Trophoblast cell (in vitro differentiated cells and primary cell): ENCODE measurements around the gene COL4A6.
A peak's percentile ranks its signal among the peaks of the same experiment; 100 is the strongest.

ENCODE experiments used
- DNase-seq, 2 donors: peaks; one replicate each; pipeline ENCODE4 v3.0.0-alpha.2; 2016
- H2AFZ ChIP-seq: 2 replicates; pipeline ENCODE4 v1.6.1; 2013; ENCODE audit warnings: low read length, moderate library complexity, mild to moderate bottlenecking; ENCODE audit not compliant: insufficient read depth, poor library complexity
- H2AK5ac ChIP-seq: 2 replicates; pipeline ENCODE4 v1.6.1; 2013; ENCODE audit warnings: mild to moderate bottlenecking, low read length
- H2BK120ac ChIP-seq: 2 replicates; pipeline ENCODE4 v1.6.1; 2013; ENCODE audit warnings: low read length, mild to moderate bottlenecking, moderate library complexity; ENCODE audit not compliant: insufficient read depth, poor library complexity
- H2BK12ac ChIP-seq: 2 replicates; pipeline ENCODE4 v1.6.1; 2013; ENCODE audit warnings: mild to moderate bottlenecking, low read length, moderate library complexity
- H2BK5ac ChIP-seq: 2 replicates; pipeline ENCODE4 v1.6.1; 2013; ENCODE audit warnings: low read length, low read depth, moderate library complexity, mild to moderate bottlenecking; ENCODE audit not compliant: poor library complexity
- H3K14ac ChIP-seq: 2 replicates; pipeline ENCODE4 v1.6.1; 2013; ENCODE audit warnings: mild to moderate bottlenecking, low read length
- H3K18ac ChIP-seq: 2 replicates; pipeline ENCODE4 v1.6.1; 2013; ENCODE audit warnings: mild to moderate bottlenecking, low read length
- H3K23ac ChIP-seq: 2 replicates; pipeline ENCODE4 v1.6.1; 2013; ENCODE audit warnings: low read length
- H3K27ac ChIP-seq: 2 replicates; pipeline ENCODE4 v1.5.1; 2013; ENCODE audit warnings: low read depth, mild to moderate bottlenecking, inconsistent platforms, low read length, moderate library complexity
- H3K27me3 ChIP-seq: 2 replicates; pipeline ENCODE4 v1.6.1; 2013; ENCODE audit warnings: inconsistent platforms, mild to moderate bottlenecking, low read length, moderate library complexity; ENCODE audit not compliant: insufficient read depth
- H3K36me3 ChIP-seq, 2 experiments: 1 replicate in 1 of 2; 2 replicates in 1 of 2; pipeline ENCODE4 v1.6.1; 2013; ENCODE audit warnings: low read length in 2 of 2, mild to moderate bottlenecking in 2 of 2, moderate library complexity in 1 of 2; ENCODE audit not compliant: insufficient read depth in 2 of 2, control insufficient read depth in 1 of 2
- H3K4ac ChIP-seq: 2 replicates; pipeline ENCODE4 v1.6.1; 2013; ENCODE audit warnings: low read depth, mild to moderate bottlenecking, low read length, moderate library complexity
- H3K4me1 ChIP-seq, 2 experiments: 1 replicate in 1 of 2; 2 replicates in 1 of 2; pipeline ENCODE4 v1.6.1; 2013; ENCODE audit warnings: low read length in 2 of 2, mild to moderate bottlenecking in 2 of 2, moderate library complexity in 1 of 2; ENCODE audit not compliant: insufficient read depth in 2 of 2, control insufficient read depth in 1 of 2
- H3K4me2 ChIP-seq: 2 replicates; pipeline ENCODE4 v1.6.1; 2013; ENCODE audit warnings: inconsistent platforms, mild to moderate bottlenecking, low read length, moderate library complexity
- H3K4me3 ChIP-seq: 2 replicates; pipeline ENCODE4 v1.5.1; 2013; ENCODE audit warnings: mild to moderate bottlenecking, low read depth, low read length, inconsistent platforms
- H3K79me1 ChIP-seq: one replicate; pipeline ENCODE4 v1.6.1; 2013; ENCODE audit warnings: low read length
- H3K79me2 ChIP-seq: 2 replicates; pipeline ENCODE4 v1.6.1; 2013; ENCODE audit warnings: low read length, mild to moderate bottlenecking; ENCODE audit not compliant: control insufficient read depth, insufficient read depth, poor library complexity
- H3K9ac ChIP-seq: 2 replicates; pipeline ENCODE4 v1.6.1; 2013; ENCODE audit warnings: mild to moderate bottlenecking, low read length
- H3K9me3 ChIP-seq: 2 replicates; pipeline ENCODE4 v1.6.1; 2013; ENCODE audit warnings: low read depth, mild to moderate bottlenecking, control low read depth, inconsistent platforms, low read length; ENCODE audit not compliant: insufficient read depth
- H4K12ac ChIP-seq: 2 replicates; pipeline ENCODE4 v1.6.1; 2013; ENCODE audit warnings: low read depth, mild to moderate bottlenecking, low read length, moderate library complexity
- H4K8ac ChIP-seq: 2 replicates; pipeline ENCODE4 v1.6.1; 2013; ENCODE audit warnings: low read depth, mild to moderate bottlenecking, low read length, moderate library complexity
- H4K91ac ChIP-seq: one replicate; pipeline ENCODE4 v1.6.1; 2013; ENCODE audit warnings: low read depth, mild to moderate bottlenecking, low read length, moderate library complexity
- WGBS: extraction: QIAGEN DNeasy Blood & Tissue Kit; methylation state at CpG from one replicate; pipeline ENCODE4 v1.1.7; 2013; ENCODE audit warnings: missing lambda C conversion rate; ENCODE audit not compliant: insufficient read length, insufficient coverage; ENCODE audit errors: extremely low coverage; 5-methylcytosine and 5-hydroxymethylcytosine counted together

The COL4A6 gene

DNA sequence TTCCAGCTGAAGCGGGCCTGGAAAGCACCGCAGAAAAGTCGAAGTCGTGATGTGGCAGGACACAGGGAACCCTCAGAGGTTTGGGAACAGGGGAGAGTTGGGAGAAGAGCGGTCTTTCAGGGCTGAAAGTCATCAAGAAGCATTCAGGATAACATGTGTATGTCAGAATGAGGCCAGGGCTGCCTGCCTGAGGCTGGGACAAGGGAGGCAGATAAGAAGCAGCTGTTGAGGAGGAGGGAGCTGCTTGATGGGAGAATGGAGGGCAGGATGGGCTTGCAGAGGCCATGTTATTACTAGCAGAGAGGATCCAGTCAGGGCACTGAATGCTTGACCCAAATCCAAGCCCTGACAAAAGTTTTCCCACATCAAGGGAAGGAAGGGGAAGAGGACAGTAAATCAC, 214.6 kb downstream of the COL4A6 start:
- no peak for DNase-seq
- H3K4me2 ChIP-seq, result no peak overlapping the region
- H3K27me3 ChIP-seq, result no peaks in the 10 kb centered on the region
- peak overlapping the region; percentile 69 for H2AK5ac ChIP-seq
- no peak overlapping the region for H3K23ac ChIP-seq
- no peak overlapping the region for H4K8ac ChIP-seq
- no peaks in the 10 kb centered on the region for H3K36me3 ChIP-seq
- no peak overlapping the region for H3K4ac ChIP-seq
- H2AFZ ChIP-seq, result no peak overlapping the region
- H2BK5ac ChIP-seq, result no peak overlapping the region
- no CpG with 5 or more reads among the region's 5 CpGs for WGBS
- H2BK12ac ChIP-seq, result no peak overlapping the region
- no peak overlapping the region for H3K14ac ChIP-seq
- H3K4me1 ChIP-seq, result peaks cover 0 to 3% of the 10 kb centered on the region in 2 experiments
- H3K79me1 ChIP-seq, result no peaks in the 10 kb centered on the region
- no peak overlapping the region for H4K12ac ChIP-seq
- no peak overlapping the region for H3K9ac ChIP-seq
- no peaks in the 10 kb centered on the region for H3K79me2 ChIP-seq
- no peaks in the 10 kb centered on the region for H3K9me3 ChIP-seq
- no peak overlapping the region for H2BK120ac ChIP-seq
- H3K4me3 ChIP-seq, result no peak overlapping the region
- H3K27ac ChIP-seq, result no peak overlapping the region
- H3K18ac ChIP-seq, result no peak overlapping the region
- peak overlapping the region; percentile 21 for H4K91ac ChIP-seq

DNA sequence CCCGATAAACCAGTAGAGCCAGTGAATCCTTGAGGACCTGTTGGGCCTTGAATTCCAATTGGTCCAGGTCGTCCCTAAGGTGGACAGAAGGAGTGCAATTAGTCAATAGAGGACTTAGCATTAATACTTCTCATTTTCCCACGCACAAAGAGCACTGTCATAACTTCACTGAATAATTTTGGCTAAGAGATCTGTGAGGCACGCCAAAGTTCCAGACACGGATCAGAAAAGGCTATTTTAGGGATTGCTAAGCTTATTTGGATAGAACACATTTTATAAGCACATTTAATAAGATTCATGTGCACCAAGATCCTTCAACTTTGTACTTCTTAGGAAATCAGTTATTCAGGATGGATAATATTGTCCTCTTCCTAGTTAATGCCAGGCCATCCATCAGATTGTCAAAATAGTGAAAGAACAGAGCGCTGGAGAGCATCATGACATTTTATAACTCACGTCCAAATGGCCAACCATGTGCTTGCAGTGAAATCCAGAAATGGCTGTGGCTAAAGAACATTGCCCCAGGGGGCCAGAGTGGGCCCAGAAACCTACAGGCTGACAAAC, 216.8 kb downstream of the COL4A6 start:
- Histone ChIP-seq H2AFZ (no peak overlapping the region), H3K4ac (no peak overlapping the region), H3K36me3 (no peaks in the 10 kb centered on the region), H2AK5ac (no peak overlapping the region), H3K4me2 (no peak overlapping the region), H3K27me3 (no peaks in the 10 kb centered on the region), H3K4me1 (peaks cover 0 to 3% of the 10 kb centered on the region in 2 experiments), H3K9ac (no peak overlapping the region), H4K12ac (no peak overlapping the region), H3K79me2 (no peaks in the 10 kb centered on the region), H3K4me3 (no peak overlapping the region), H3K23ac (no peak overlapping the region), H4K8ac (no peak overlapping the region), H3K9me3 (no peaks in the 10 kb centered on the region), H3K18ac (no peak overlapping the region), H2BK120ac (no peak overlapping the region), H2BK5ac (no peak overlapping the region), H2BK12ac (no peak overlapping the region), H3K27ac (no peak overlapping the region), H3K14ac (no peak overlapping the region), H4K91ac (no peak overlapping the region), H3K79me1 (no peaks in the 10 kb centered on the region)
- no CpG with 5 or more reads among the region's 7 CpGs for WGBS
- DNase-seq, result no peak

DNA sequence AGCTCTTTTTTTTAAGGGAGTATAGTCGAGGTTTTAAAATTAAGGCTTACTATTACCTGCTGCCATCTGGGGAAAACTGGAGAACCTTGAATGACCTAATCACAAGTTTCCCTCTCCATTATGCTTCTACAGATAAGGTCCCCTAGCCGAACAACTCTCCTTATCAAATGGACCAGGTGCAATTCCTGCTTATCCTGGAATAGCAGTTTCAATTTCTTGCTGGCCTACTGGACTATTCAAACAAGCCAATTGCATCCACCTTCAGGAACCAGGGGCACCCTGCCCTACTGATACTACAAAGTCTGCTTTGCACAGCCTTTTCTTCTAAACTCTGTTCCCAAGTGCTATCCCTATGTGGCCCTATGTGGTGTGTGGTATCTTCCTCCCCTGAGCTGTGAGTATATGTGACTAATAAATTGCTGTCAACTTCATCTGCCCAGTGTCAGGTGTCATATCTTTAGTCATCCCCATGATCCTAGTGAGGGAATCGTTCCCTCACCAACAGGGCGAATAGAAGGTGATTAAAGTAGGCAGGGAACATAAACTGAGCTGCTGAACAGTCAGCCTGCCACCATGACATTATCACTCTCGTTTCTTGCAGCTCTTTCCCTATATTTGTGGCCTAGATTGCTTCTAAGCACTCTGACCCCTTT, 218.1 kb downstream of the COL4A6 start:
- Histone ChIP-seq H3K27ac (no peak overlapping the region), H4K91ac (no peak overlapping the region), H2BK120ac (no peak overlapping the region), H2AFZ (no peak overlapping the region), H3K4ac (no peak overlapping the region), H3K18ac (no peak overlapping the region), H2BK12ac (no peak overlapping the region), H3K9ac (no peak overlapping the region), H2BK5ac (no peak overlapping the region), H3K14ac (no peak overlapping the region), H3K27me3 (no peaks in the 10 kb centered on the region), H3K4me1 (peaks cover 0 to 3% of the 10 kb centered on the region in 2 experiments), H4K12ac (no peak overlapping the region), H3K36me3 (no peaks in the 10 kb centered on the region), H3K9me3 (no peaks in the 10 kb centered on the region), H3K23ac (no peak overlapping the region), H3K4me2 (no peak overlapping the region), H2AK5ac (no peak overlapping the region), H3K79me1 (no peaks in the 10 kb centered on the region), H3K4me3 (no peak overlapping the region), H4K8ac (no peak overlapping the region), H3K79me2 (no peaks in the 10 kb centered on the region)
- no CpG with 5 or more reads among the region's 5 CpGs for WGBS
- no peak for DNase-seq

DNA sequence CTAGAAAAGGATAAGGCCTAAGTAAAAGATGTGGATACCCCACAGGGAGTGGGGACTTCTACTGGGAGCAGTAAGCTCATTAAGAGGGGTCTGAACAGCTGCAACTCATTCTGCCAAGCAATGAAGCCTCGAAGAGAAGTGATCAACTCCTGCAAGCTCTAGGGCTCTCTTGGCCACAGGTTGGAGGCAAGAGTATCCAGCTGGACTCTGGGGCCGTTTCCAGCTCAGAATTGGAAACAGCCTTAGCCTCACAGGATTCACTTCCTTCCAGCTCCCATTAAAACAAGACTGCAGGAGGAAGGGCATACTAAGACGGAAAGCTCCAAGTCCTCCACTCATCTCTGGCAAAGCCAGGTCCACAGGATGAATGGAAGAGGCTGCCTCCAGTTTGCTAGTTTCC, 220.3 kb downstream of the COL4A6 start:
- Histone ChIP-seq H3K23ac (no peak overlapping the region), H3K18ac (no peak overlapping the region), H2AK5ac (no peak overlapping the region), H3K14ac (no peak overlapping the region), H3K4me3 (no peak overlapping the region), H2AFZ (no peak overlapping the region), H3K4me1 (peaks cover 0 to 3% of the 10 kb centered on the region in 2 experiments), H4K91ac (no peak overlapping the region), H3K9me3 (no peaks in the 10 kb centered on the region), H2BK5ac (no peak overlapping the region), H4K8ac (no peak overlapping the region), H3K4ac (no peak overlapping the region), H3K9ac (no peak overlapping the region), H3K4me2 (no peak overlapping the region), H3K36me3 (no peaks in the 10 kb centered on the region), H3K27me3 (no peaks in the 10 kb centered on the region), H2BK12ac (no peak overlapping the region), H4K12ac (no peak overlapping the region), H2BK120ac (no peak overlapping the region), H3K79me2 (no peaks in the 10 kb centered on the region), H3K79me1 (no peaks in the 10 kb centered on the region), H3K27ac (no peak overlapping the region)
- WGBS, result no CpG with 5 or more reads among the region's 3 CpGs
- no peak for DNase-seq
